H9 (cell line): ENCODE measurements around the gene METRNL. TPM values are rescaled to one million over a fixed set of nuclear protein-coding genes. Genes with fewer than 3 reads are reported as not detected.

Experiments used
- DNase-seq: peaks from one replicate; pipeline ENCODE4 v3.0.0-alpha.2; 2017
- H2AFZ ChIP-seq: one replicate; pipeline ENCODE4 v1.6.1; 2013; ENCODE audit warnings: mild to moderate bottlenecking, low read length, control low read depth, moderate library complexity
- H2AK5ac ChIP-seq: 2 replicates; pipeline ENCODE4 v1.6.1; 2013; ENCODE audit warnings: low read length, control low read depth, mixed read lengths; ENCODE audit not compliant: insufficient read length
- H2BK120ac ChIP-seq: one replicate; pipeline ENCODE4 v1.6.1; 2013; ENCODE audit warnings: low read depth, mild to moderate bottlenecking, low read length, control low read depth, inconsistent platforms; ENCODE audit not compliant: poor library complexity, severe bottlenecking
- H2BK12ac ChIP-seq: 2 replicates; pipeline ENCODE4 v1.6.1; 2013; ENCODE audit warnings: low read length, control low read depth, mixed read lengths, low read depth; ENCODE audit not compliant: insufficient read length
- H2BK15ac ChIP-seq: 2 replicates; pipeline ENCODE4 v1.6.1; 2013; ENCODE audit warnings: low read depth, low read length, control low read depth
- H2BK20ac ChIP-seq: one replicate; pipeline ENCODE4 v1.6.1; 2013; ENCODE audit warnings: low read depth, mild to moderate bottlenecking, low read length, control low read depth, inconsistent platforms; ENCODE audit not compliant: poor library complexity, severe bottlenecking
- H2BK5ac ChIP-seq: 2 replicates; pipeline ENCODE4 v1.6.1; 2013; ENCODE audit warnings: low read length, control low read depth, mixed read lengths; ENCODE audit not compliant: insufficient read length
- H3K14ac ChIP-seq: 2 replicates; pipeline ENCODE4 v1.6.1; 2013; ENCODE audit warnings: low read length, control low read depth; ENCODE audit not compliant: insufficient read depth
- H3K18ac ChIP-seq: 2 replicates; pipeline ENCODE4 v1.6.1; 2013; ENCODE audit warnings: low read depth, mild to moderate bottlenecking, mixed read lengths, low read length, control low read depth; ENCODE audit not compliant: insufficient read length
- H3K23ac ChIP-seq: 2 replicates; pipeline ENCODE4 v1.6.1; 2013; ENCODE audit warnings: low read length, control low read depth, mixed read lengths, low read depth; ENCODE audit not compliant: insufficient read length
- H3K23me2 ChIP-seq: 2 replicates; pipeline ENCODE4 v1.6.1; 2013; ENCODE audit warnings: low read depth, mild to moderate bottlenecking, mixed read lengths, low read length, control low read depth; ENCODE audit not compliant: insufficient read length, poor library complexity, severe bottlenecking
- H3K27ac ChIP-seq: 2 replicates; pipeline ENCODE4 v1.5.1; 2013; ENCODE audit warnings: low read length, control low read depth, mixed read lengths, low read depth; ENCODE audit not compliant: insufficient read length
- H3K27me3 ChIP-seq: 2 replicates; pipeline ENCODE4 v1.6.1; 2013; ENCODE audit warnings: low read length, control low read depth, inconsistent platforms; ENCODE audit not compliant: insufficient read depth
- H3K4ac ChIP-seq: 2 replicates; pipeline ENCODE4 v1.6.1; 2013; ENCODE audit warnings: low read depth, mild to moderate bottlenecking, control low read depth, inconsistent platforms, low read length, moderate library complexity
- H3K4me1 ChIP-seq: 2 replicates; pipeline ENCODE4 v1.6.1; 2013; ENCODE audit warnings: low read length, control low read depth, inconsistent platforms; ENCODE audit not compliant: insufficient read depth
- H3K4me2 ChIP-seq: 2 replicates; pipeline ENCODE4 v1.6.1; 2013; ENCODE audit warnings: low read length, control low read depth, mixed read lengths; ENCODE audit not compliant: insufficient read length, insufficient read depth
- H3K56ac ChIP-seq: 2 replicates; pipeline ENCODE4 v1.6.1; 2013; ENCODE audit warnings: low read depth, mild to moderate bottlenecking, mixed read lengths, low read length, control low read depth; ENCODE audit not compliant: insufficient read length
- H3K79me1 ChIP-seq: 2 replicates; pipeline ENCODE4 v1.6.1; 2013; ENCODE audit warnings: low read depth, mild to moderate bottlenecking, moderate library complexity, low read length, control low read depth, inconsistent platforms; ENCODE audit not compliant: insufficient read depth, poor library complexity, severe bottlenecking
- H3K79me2 ChIP-seq: 2 replicates; pipeline ENCODE4 v1.6.1; 2013; ENCODE audit warnings: low read length, control low read depth, inconsistent platforms; ENCODE audit not compliant: insufficient read depth
- H3K9ac ChIP-seq: 2 replicates; pipeline ENCODE4 v1.6.1; 2013; ENCODE audit warnings: low read length, control low read depth, mixed read lengths; ENCODE audit not compliant: insufficient read length; ENCODE audit errors: extremely low read depth
- H3K9me3 ChIP-seq: one replicate; pipeline ENCODE4 v1.6.1; 2013; ENCODE audit warnings: low read depth, low read length, inconsistent platforms; ENCODE audit not compliant: control insufficient read depth
- H3T11ph ChIP-seq: one replicate; pipeline ENCODE4 v1.6.1; 2013; ENCODE audit warnings: mild to moderate bottlenecking, low read length, control low read depth, inconsistent platforms
- H4K20me1 ChIP-seq: one replicate; pipeline ENCODE4 v1.6.1; 2013; ENCODE audit not compliant: control insufficient read depth, insufficient read length, insufficient read depth
- H4K5ac ChIP-seq: 2 replicates; pipeline ENCODE4 v1.6.1; 2013; ENCODE audit warnings: low read depth, mild to moderate bottlenecking, mixed read lengths, low read length, control low read depth; ENCODE audit not compliant: insufficient read length
- H4K8ac ChIP-seq: replicated peaks from 2 replicates; pipeline ENCODE4 v1.6.1; 2013; ENCODE audit warnings: low read length, control low read depth, mixed read lengths, low read depth; ENCODE audit not compliant: insufficient read length
- H4K91ac ChIP-seq: 2 replicates; pipeline ENCODE4 v1.6.1; 2013; ENCODE audit warnings: low read depth, mild to moderate bottlenecking, moderate library complexity, mixed read lengths, low read length, control low read depth; ENCODE audit not compliant: insufficient read length
- H3K27ac Mint-ChIP-seq, 3 experiments: 2 replicates in 2 of 3; 3 replicates in 1 of 3; pipeline ENCODE4 v1.8.0; 2020 to 2021; ENCODE audit warnings: mixed read lengths in 3 of 3, mild to moderate bottlenecking in 1 of 3, moderate library complexity in 1 of 3
- H3K27me3 Mint-ChIP-seq: 2 replicates; pipeline ENCODE4 v1.8.0; 2021; ENCODE audit warnings: low read depth, mild to moderate bottlenecking, moderate library complexity, mixed read lengths
- H3K36me3 Mint-ChIP-seq, 3 experiments: 2 replicates in 2 of 3; 3 replicates in 1 of 3; pipeline ENCODE4 v1.8.0; 2020 to 2021; ENCODE audit warnings: low read depth in 3 of 3, mixed read lengths in 3 of 3; ENCODE audit not compliant: insufficient read depth in 1 of 3
- H3K4me1 Mint-ChIP-seq, 2 experiments: 2 replicates each; pipeline ENCODE4 v1.8.0; 2020; ENCODE audit warnings: mixed read lengths in 2 of 2
- H3K4me3 Mint-ChIP-seq, 2 experiments: 2 replicates in 1 of 2; 3 replicates in 1 of 2; pipeline ENCODE4 v1.8.0; 2020 to 2021; ENCODE audit warnings: mild to moderate bottlenecking in 2 of 2, mixed read lengths in 2 of 2, moderate library complexity in 1 of 2
- H3K9me3 Mint-ChIP-seq, 2 experiments: 2 replicates in 1 of 2; 3 replicates in 1 of 2; pipeline ENCODE4 v1.8.0; 2020; ENCODE audit warnings: mild to moderate bottlenecking in 2 of 2, mixed read lengths in 2 of 2, moderate library complexity in 1 of 2
- CTCF ChIP-seq: fragments of 200-600 bp; sonication (generic); conservative IDR thresholded peaks from 3 replicates; pipeline ENCODE4 v1.8.0; 2021; ENCODE audit warnings: antibody characterized with exemption, mild to moderate bottlenecking
- WGBS: extraction: QIAGEN DNeasy Blood & Tissue Kit; methylation state at CpG from one replicate; pipeline ENCODE4 v1.1.7; 2013; ENCODE audit warnings: missing lambda C conversion rate, low lambda C conversion rate, mixed read lengths; ENCODE audit not compliant: insufficient read length; ENCODE audit errors: extremely low coverage; 5-methylcytosine and 5-hydroxymethylcytosine counted together
- total RNA-seq: library from RNA; stranded (reverse); gene quantifications from 2 replicates; pipeline ENCODE4 v1.2.1, GENCODE V29; 2021

Gene METRNL
- total RNA-seq, 1 experiment from 2014 or later, result 21.4 TPM

- H2AFZ ChIP-seq, result no peak overlapping the region
Observed at GRCh38 chr17:83113381-83113780, 34.0 kb downstream of the METRNL start.

More at GRCh38 chr17:83113381-83113780, 34.0 kb downstream of the METRNL start:
- H3K4me1 Mint-ChIP-seq, result peaks cover 10 to 16% of the 10 kb centered on the region in 2 experiments
- Histone ChIP-seq H3K9ac (no peak overlapping the region), H2BK120ac (no peak overlapping the region), H3K27ac (no peak overlapping the region), H3K23me2 (no peaks in the 10 kb centered on the region), H3K56ac (no peak overlapping the region), H3K4ac (no peak overlapping the region), H4K20me1 (no peaks in the 10 kb centered on the region), H4K8ac (no peak overlapping the region), H3K14ac (no peak overlapping the region), H3K79me2 (no peaks in the 10 kb centered on the region), H3T11ph (no peak overlapping the region), H2BK5ac (no peak overlapping the region), H3K79me1 (no peaks in the 10 kb centered on the region), H2BK12ac (no peak overlapping the region), H3K4me2 (no peak overlapping the region), H3K4me1 (no peaks in the 10 kb centered on the region), H2AK5ac (no peak overlapping the region), H3K27me3 (no peaks in the 10 kb centered on the region), H3K18ac (no peak overlapping the region), H4K91ac (no peak overlapping the region), H3K9me3 (no peaks in the 10 kb centered on the region), H2BK20ac (no peak overlapping the region), H4K5ac (no peak overlapping the region), H2BK15ac (no peak overlapping the region), H3K23ac (no peak overlapping the region)
- no peaks in the 10 kb centered on the region; a peak in 2 of 7 replicates for H3K36me3 Mint-ChIP-seq
- H3K4me3 Mint-ChIP-seq, result no peak overlapping the region
- no peak for DNase-seq
- H3K27ac Mint-ChIP-seq, result no peak overlapping the region
- TF ChIP-seq CTCF, result no peak
- WGBS, result no CpG with 5 or more reads among the region's 11 CpGs
- H3K9me3 Mint-ChIP-seq, result peaks cover 0 to 5% of the 10 kb centered on the region in 2 experiments; a peak in 2 of 5 replicates
- peaks cover 14% of the 10 kb centered on the region for H3K27me3 Mint-ChIP-seq
